GM12865 (cell line): ENCODE measurements around the gene ERC1.

ENCODE experiments used
- DNase-seq: peaks from one replicate; pipeline ENCODE4 v3.0.0; 2010; ENCODE audit warnings: low read depth
- H3K4me3 ChIP-seq: 2 replicates; pipeline ENCODE4 v1.5.1; 2011; ENCODE audit warnings: mild to moderate bottlenecking, low read depth, low read length, control low read depth
- TF ChIP-seq, protein P1 (sequence below): IDR thresholded peaks from 2 replicates; pipeline ENCODE4 v1.5.1; 2011; ENCODE audit warnings: low read length, control low read depth, low read depth, inconsistent platforms; ENCODE audit not compliant: insufficient read depth; ENCODE audit errors: missing control alignments

ERC1 gene

DNA sequence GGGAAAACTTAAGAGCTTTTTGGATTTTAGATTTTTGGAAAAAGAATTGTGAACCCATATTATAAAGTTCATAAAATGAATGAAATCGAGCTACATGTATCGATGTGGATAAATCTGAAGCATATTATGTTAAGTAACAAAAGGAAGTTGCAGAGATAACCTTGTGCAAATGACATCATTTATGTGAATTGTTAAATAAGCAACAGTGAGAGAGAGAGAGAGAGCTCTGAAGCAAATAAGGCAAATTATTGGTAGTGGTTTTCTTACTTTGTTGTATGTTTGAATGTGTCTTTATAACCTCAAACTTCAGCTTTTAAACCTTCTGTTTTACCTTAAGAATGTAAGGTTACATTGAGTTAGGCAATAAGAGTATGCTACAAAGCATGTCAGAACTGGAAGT is 78.8 kb downstream of the ERC1 start:
- TF ChIP-seq, protein P1, sequence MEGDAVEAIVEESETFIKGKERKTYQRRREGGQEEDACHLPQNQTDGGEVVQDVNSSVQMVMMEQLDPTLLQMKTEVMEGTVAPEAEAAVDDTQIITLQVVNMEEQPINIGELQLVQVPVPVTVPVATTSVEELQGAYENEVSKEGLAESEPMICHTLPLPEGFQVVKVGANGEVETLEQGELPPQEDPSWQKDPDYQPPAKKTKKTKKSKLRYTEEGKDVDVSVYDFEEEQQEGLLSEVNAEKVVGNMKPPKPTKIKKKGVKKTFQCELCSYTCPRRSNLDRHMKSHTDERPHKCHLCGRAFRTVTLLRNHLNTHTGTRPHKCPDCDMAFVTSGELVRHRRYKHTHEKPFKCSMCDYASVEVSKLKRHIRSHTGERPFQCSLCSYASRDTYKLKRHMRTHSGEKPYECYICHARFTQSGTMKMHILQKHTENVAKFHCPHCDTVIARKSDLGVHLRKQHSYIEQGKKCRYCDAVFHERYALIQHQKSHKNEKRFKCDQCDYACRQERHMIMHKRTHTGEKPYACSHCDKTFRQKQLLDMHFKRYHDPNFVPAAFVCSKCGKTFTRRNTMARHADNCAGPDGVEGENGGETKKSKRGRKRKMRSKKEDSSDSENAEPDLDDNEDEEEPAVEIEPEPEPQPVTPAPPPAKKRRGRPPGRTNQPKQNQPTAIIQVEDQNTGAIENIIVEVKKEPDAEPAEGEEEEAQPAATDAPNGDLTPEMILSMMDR, result no peak
- no peak overlapping the region for H3K4me3 ChIP-seq
- DNase-seq, result no peak

DNA sequence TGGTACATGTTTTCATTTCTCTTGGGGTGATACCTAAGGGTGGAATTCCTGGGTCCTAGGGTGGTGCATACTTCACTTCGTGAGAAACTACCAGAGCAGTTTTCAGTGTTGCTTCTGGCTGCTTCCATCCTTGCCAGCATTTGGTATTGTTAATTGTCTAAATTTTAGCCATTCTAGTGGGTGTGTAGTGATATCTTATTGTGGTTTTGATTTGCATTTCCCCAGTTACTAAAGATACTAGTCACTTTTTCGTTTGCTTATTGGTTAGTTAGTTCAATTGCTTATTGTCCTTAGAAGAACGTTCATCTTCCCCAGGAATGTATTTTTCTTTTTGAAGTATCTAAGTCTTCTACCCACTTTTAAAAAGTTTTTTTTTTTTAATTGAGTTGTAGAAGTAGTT is 80.2 kb downstream of the ERC1 start:
- TF ChIP-seq, protein P1, result no peak
- DNase-seq, result no peak
- H3K4me3 ChIP-seq, result no peak overlapping the region

DNA sequence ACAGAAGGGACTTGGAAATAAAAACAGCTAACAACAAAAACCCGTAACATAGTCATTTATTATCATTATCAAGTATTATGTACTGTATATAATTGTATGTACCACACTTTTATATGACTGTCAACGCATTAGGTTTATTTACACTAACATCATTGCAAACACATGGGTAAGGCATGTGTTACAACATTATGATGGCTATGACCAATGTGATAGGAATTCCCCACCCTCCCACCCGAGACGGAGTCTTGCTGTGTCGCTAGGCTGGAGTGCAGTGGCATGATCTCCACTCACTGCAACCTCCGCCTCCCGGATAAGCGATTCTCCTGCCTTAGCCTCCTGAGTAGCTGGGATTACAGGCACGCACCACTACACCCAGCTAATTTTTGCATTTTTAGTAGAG is 82.6 kb downstream of the ERC1 start:
- TF ChIP-seq, protein P1, result no peak
- no peak overlapping the region for H3K4me3 ChIP-seq
- DNase-seq, result no peak

DNA sequence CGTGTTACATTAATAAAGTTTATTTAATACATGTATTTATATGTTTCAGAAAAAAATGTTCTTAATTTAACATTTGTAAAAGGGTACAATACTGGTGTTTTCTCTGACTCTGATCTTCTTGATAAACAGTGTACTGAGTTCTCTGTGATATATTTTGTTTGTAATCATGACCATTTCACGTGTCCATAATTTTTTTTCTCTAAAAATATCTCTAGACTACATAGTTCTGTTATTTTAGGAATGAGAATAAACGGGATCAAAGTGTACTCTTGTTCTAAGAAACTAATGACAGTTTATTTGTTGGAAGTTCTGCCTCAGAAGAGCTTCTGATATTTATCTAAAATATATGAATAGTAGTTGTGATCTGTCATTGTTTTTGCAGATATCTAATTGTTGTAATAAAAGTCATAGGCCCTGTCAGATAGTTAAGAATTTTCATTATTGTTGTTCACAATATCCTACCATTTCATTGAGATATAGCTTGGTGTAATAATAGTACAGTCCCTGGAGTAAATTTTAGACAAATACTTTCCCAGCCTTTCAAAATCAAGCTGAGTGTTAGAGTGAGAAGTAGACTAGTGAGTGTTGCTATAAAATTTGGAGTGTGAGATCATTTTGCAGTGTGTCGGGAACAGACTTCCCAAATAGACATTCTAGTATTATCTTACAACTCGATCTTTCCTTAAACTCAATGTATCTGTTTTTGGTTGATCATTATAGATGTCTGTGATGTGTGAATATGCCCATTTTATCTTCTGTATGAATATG is 86.2 kb downstream of the ERC1 start:
- H3K4me3 ChIP-seq, result no peak overlapping the region
- TF ChIP-seq, protein P1, result no peak
- DNase-seq, result no peak

DNA sequence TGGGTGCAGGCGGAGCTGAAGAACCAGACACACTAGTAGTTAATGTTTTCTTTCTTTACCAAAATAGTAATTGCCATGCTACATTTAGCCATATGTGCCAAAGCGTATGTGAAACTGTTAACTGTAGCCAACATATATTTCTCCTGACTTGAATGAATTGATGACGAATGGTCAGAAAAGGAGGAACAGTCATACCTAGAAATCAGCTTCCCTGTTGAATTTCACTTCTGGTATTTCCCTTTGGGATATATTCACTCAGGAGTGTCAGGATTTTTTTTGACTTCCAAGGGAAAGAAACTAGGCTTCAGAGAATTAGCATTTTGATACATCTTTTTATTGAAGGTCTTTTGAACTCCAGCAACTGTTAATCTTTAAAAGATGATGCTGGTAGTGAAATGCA is 87.0 kb downstream of the ERC1 start:
- TF ChIP-seq, protein P1, result no peak

DNA sequence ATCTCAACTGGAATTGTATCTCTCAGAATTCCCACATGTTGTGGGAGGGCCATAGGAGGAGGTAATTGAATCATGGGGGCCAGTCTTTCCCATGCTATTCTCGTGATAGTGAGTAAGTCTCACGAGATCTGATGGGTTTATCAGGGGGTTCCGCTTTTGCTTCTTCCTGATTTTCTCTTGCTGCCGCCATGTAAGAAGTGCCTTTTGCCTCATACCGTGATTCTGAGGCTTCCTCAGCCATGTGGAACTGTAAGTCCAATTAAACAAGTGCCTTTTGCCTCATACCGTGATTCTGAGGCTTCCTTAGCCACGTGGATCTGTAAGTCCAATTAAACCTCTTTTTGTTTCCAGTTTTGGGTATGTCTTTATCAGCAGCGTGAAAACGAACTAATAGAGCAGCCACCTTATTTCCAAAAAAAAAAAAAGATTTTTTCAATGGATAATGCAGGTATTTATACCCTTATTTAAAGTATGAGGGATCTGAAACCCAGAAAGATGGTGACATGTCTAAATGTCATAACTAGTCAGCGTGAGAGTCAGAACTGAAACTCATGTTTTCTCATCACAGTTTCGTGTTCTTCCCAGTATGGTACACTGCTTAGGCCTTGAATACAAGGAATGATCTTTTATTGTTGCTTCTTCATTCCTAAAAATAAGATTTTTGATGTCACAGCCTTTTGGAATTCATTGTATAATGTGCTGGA is 89.6 kb downstream of the ERC1 start:
- TF ChIP-seq, protein P1, result no peak
- H3K4me3 ChIP-seq, result no peak overlapping the region
- peak; percentile 66 for DNase-seq

More for the DNA sequence above, 87.0 kb downstream of the ERC1 start:
- no peak for DNase-seq
- H3K4me3 ChIP-seq, result no peak overlapping the region
